Right atrium auricular region (tissue), 2 donors: ENCODE measurements around the gene MXI1. TPM values are rescaled to one million over a fixed set of nuclear protein-coding genes. Genes with fewer than 3 reads are reported as not detected.

Experiments used
- DNase-seq: peaks from one replicate; pipeline ENCODE4 v3.0.0-alpha.2; 2019; ENCODE audit warnings: low spot score
- H3K27ac ChIP-seq, 2 donors: fragments of 200-600 bp; sonication (generic); 1 replicate in 1 of 2; 2 replicates in 1 of 2; pipeline ENCODE4 v1.5.1; 2016 to 2019
- H3K27me3 ChIP-seq, 2 donors: fragments of 200-600 bp; sonication (generic); one replicate each; pipeline versions ENCODE4 v1.5.1 to v1.6.0; 2017 to 2019
- H3K36me3 ChIP-seq: fragments of 200-600 bp; sonication (generic); one replicate; pipeline ENCODE4 v1.5.1; 2016
- H3K4me1 ChIP-seq, 2 donors: fragments of 200-600 bp; sonication (generic); one replicate each; pipeline versions ENCODE4 v1.5.1 to v1.6.0; 2017 to 2019
- H3K4me3 ChIP-seq, 2 donors: fragments of 200-600 bp; sonication (generic); 1 replicate in 1 of 2; 2 replicates in 1 of 2; pipeline ENCODE4 v1.5.1; 2017 to 2019; ENCODE audit warnings: mild to moderate bottlenecking in 1 of 2, moderate library complexity in 1 of 2
- H3K9me3 ChIP-seq, 2 donors: fragments of 200-600 bp; sonication (generic); one replicate each; pipeline ENCODE4 v1.5.1; 2019
- CTCF ChIP-seq, 2 donors: fragments of 200-600 bp; sonication (generic); IDR thresholded peaks; one replicate each; pipeline ENCODE4 v1.5.1; 2019; ENCODE audit warnings: antibody characterized with exemption in 2 of 2
- total RNA-seq, 2 donors: library from RNA; depleted of rRNA; stranded (reverse); fragments of >200 nt; gene quantifications; one replicate each; pipeline ENCODE4 v1.1.0, GENCODE V29; 2016

MXI1 gene
- total RNA-seq, 2 donors from 2014 or later, result 50.8 to 78.8 TPM

GRCh38 chr10:110304394-110304779, 97.0 kb downstream of the MXI1 start:
- Histone ChIP-seq H3K9me3 (no peaks in the 10 kb centered on the region), H3K4me1 (peaks cover 0 to 55% of the 10 kb centered on the region in 2 donors), H3K4me3 (peak overlapping the region; percentile 95 to 97), H3K27me3 (no peaks in the 10 kb centered on the region), H3K36me3 (peaks cover 21% of the 10 kb centered on the region), H3K27ac (peak overlapping the region; percentile 95 to 96)
- no peak for DNase-seq
- no peak for TF ChIP-seq CTCF (IDR thresholded peaks at IDR 0.05)

GRCh38 chr10:110304780-110305421, 97.5 kb downstream of the MXI1 start, which contains the start of gene SMNDC1:
Gene SMNDC1, minus strand, starts transcription at chr10:110304920. Its CDS starts 1,333 bp downstream, at chr10:110303587.
- peak within 1 kb of the TSS; percentile 95 to 97 for H3K4me3 ChIP-seq
- peak within 1 kb of the TSS; percentile 95 to 96 for H3K27ac ChIP-seq
- H3K36me3 ChIP-seq, result peaks cover 18% of the 10 kb centered on the region
- no peaks in the 10 kb centered on the region for H3K9me3 ChIP-seq
- H3K27me3 ChIP-seq, result no peaks in the 10 kb centered on the region
- TF ChIP-seq CTCF (IDR thresholded peaks at IDR 0.05), result no peak
- peaks cover 0 to 50% of the 10 kb centered on the region in 2 donors for H3K4me1 ChIP-seq
- peak; percentile 99 for DNase-seq

DNA sequence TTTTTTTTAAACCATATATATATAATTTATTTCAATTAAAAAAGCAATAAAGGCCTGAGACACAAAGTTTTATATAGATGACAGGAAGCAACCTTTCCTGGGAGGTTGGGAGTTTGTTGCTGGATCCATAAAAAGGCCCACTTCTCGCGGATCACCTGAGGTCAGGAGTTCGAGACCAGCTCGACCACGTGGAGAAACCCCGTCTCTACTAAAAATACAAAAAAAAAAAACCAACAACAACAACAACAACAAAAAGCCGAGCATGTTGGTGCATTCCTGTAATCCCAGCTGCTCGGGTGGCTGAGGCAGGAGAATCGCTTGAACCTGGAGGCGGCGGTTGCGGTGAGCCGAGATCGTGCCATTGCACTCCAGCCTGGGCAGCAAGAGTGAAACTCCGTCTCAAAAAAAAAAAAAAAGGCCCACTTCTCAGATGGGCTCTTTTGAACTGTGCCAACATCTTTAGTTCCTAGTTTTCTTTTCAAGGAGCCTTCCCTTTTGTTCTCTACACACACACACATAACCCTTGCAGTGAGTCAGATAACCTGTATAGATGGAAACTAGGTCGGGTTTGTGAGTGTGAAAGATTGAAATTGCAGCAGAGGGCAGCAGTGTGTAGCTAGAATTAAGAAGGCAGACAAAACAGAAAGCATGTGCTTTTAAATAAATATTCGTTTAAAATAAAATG, 98.5 kb downstream of the MXI1 start:
- no peaks in the 10 kb centered on the region for H3K27me3 ChIP-seq
- no peak for DNase-seq
- TF ChIP-seq CTCF (IDR thresholded peaks at IDR 0.05), result peak in 1 of 2 donors; percentile 73
- no peaks in the 10 kb centered on the region for H3K9me3 ChIP-seq
- H3K27ac ChIP-seq, result peak overlapping the region; percentile 95 to 96
- no peak overlapping the region for H3K4me3 ChIP-seq
- H3K4me1 ChIP-seq, result peaks cover 0 to 41% of the 10 kb centered on the region in 2 donors
- peaks cover 18% of the 10 kb centered on the region for H3K36me3 ChIP-seq

GRCh38 chr10:110306452-110306768, 99.0 kb downstream of the MXI1 start:
- Histone ChIP-seq H3K4me1 (peaks cover 0 to 36% of the 10 kb centered on the region in 2 donors), H3K4me3 (no peak overlapping the region)
- no peak for TF ChIP-seq CTCF (IDR thresholded peaks at IDR 0.05)

DNA sequence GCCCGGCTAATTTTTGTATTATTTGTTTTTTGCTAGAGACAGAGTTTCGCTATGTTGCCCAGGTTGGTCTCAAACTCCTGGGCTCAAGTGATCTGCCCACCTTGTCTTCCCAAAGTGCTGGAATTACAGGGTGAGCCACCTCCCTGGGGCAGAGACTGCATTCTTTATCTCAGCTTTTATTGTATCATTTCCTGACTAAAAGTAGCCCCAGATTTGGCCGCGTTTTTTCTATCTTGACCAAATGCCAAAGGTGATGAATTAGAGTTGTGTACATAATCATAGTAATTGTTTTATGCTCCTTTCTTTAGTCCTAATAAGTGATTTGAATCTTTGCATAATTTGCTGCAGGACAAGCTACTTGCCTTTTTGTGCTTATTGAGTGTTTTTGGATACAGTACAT, 100.4 kb downstream of the MXI1 start:
- DNase-seq, result no peak

More at GRCh38 chr10:110306452-110306768, 99.0 kb downstream of the MXI1 start:
- no peaks in the 10 kb centered on the region for H3K9me3 ChIP-seq
- H3K27me3 ChIP-seq, result no peaks in the 10 kb centered on the region
- H3K36me3 ChIP-seq, result peaks cover 13% of the 10 kb centered on the region
- H3K27ac ChIP-seq, result peak overlapping the region in 1 of 2 donors; percentile 95
- DNase-seq, result no peak

More for the DNA sequence above, 100.4 kb downstream of the MXI1 start:
- peaks cover 0 to 25% of the 10 kb centered on the region in 2 donors for H3K4me1 ChIP-seq
- no peak for TF ChIP-seq CTCF (IDR thresholded peaks at IDR 0.05)
- no peak overlapping the region for H3K27ac ChIP-seq
- H3K36me3 ChIP-seq, result no peaks in the 10 kb centered on the region
- no peaks in the 10 kb centered on the region for H3K27me3 ChIP-seq
- no peak overlapping the region for H3K4me3 ChIP-seq
- no peaks in the 10 kb centered on the region for H3K9me3 ChIP-seq
